Kidney (tissue), 14 donors: ENCODE measurements around the gene XRCC3. TPM values are rescaled to one million over a fixed set of nuclear protein-coding genes. Genes with fewer than 3 reads are reported as not detected.
A peak's percentile ranks its signal among the peaks of the same experiment; 100 is the strongest.

Experiments used
- DNase-seq, 5 donors: peaks; one replicate each; pipeline ENCODE4 v3.0.0-alpha.2; 2013 to 2020
- FAIRE-seq: peaks from 2 replicates; lab custom pipeline; 2012; peaks lifted over from hg19 to GRCh38; lab: Jason Lieb, UNC
- H3K27ac ChIP-seq, 2 donors: one replicate each; pipeline ENCODE4 v1.7.0; 2013; ENCODE audit warnings: low read depth in 2 of 2, low read length in 2 of 2, inconsistent platforms in 1 of 2
- H3K27me3 ChIP-seq: one replicate; pipeline ENCODE4 v1.7.1; 2013; ENCODE audit warnings: low read length, inconsistent platforms; ENCODE audit not compliant: control insufficient read depth, insufficient read depth
- H3K36me3 ChIP-seq, 3 donors: one replicate each; pipeline versions ENCODE4 v1.7.0 to v1.7.1; 2013; ENCODE audit warnings: low read length in 3 of 3, control low read depth in 1 of 3, inconsistent platforms in 1 of 3; ENCODE audit not compliant: insufficient read depth in 3 of 3, control insufficient read depth in 2 of 3
- H3K4me1 ChIP-seq, 3 donors: one replicate each; pipeline versions ENCODE4 v1.7.0 to v1.7.1; 2013; ENCODE audit warnings: low read length in 3 of 3, inconsistent platforms in 1 of 3, low read depth in 1 of 3; ENCODE audit not compliant: control insufficient read depth in 2 of 3, insufficient read depth in 2 of 3
- H3K4me3 ChIP-seq, 3 donors: one replicate each; pipeline versions ENCODE4 v1.7.0 to v1.8.1; 2013; ENCODE audit warnings: low read length in 3 of 3, control low read depth in 1 of 3, inconsistent platforms in 1 of 3
- H3K9ac ChIP-seq, 3 donors: one replicate each; pipeline versions ENCODE4 v1.7.0 to v1.7.1; 2013; ENCODE audit warnings: low read length in 3 of 3, control low read depth in 1 of 3, inconsistent platforms in 1 of 3
- H3K9me3 ChIP-seq, 3 donors: one replicate each; pipeline versions ENCODE4 v1.7.0 to v1.7.1; 2013; ENCODE audit warnings: low read length in 3 of 3, control low read depth in 1 of 3, inconsistent platforms in 1 of 3; ENCODE audit not compliant: control insufficient read depth in 2 of 3, insufficient read depth in 1 of 3
- intact Hi-C: fragments of 100-400 bp; cut with DNase I; formaldehyde crosslinking; loops from one replicate; pipeline ENCODE4 v1.11.1; 2022
- polyA plus RNA-seq: library from polyadenylated mRNA; stranded (reverse); fragments of 350-450 nt; fragmentation: Illumina TruSeq; extraction: RNeasy Lipid Tissue Mini Kit (QIAGEN cat#74804); gene quantifications from one replicate; pipeline ENCODE4 v1.2.3, GENCODE V29; 2014; ENCODE audit warnings: low read depth, low replicate concordance; ENCODE audit not compliant: insufficient read depth
- total RNA-seq: library from RNA; stranded (reverse); fragmentation: NEBNext Ultra II Directional; extraction: Animal tissue kit (Norgen Biotek cat#: 25700); gene quantifications from one replicate; pipeline ENCODE4 v1.2.1, GENCODE V29; 2021
- TF ChIP-seq, protein P1 (sequence below): IDR thresholded peaks from 3 replicates; pipeline ENCODE4 v1.5.1; 2012; ENCODE audit warnings: mild to moderate bottlenecking, moderate library complexity, borderline replicate concordance; ENCODE audit not compliant: insufficient read depth; ENCODE audit errors: extremely low read depth
- donor health status: control.
- donor health status: control.
- donor health status: control.
- donor health status: control.
- donor health status: control.
- donor health status: DM: yes; HTN: yes; CAD: no.
- donor health status: Normal renal cell carcinoma (clear cell type).

Gene XRCC3
- total and polyA plus RNA-seq, 2 donors from 2014 or later, result 2.8 to 6.3 TPM

DNA sequence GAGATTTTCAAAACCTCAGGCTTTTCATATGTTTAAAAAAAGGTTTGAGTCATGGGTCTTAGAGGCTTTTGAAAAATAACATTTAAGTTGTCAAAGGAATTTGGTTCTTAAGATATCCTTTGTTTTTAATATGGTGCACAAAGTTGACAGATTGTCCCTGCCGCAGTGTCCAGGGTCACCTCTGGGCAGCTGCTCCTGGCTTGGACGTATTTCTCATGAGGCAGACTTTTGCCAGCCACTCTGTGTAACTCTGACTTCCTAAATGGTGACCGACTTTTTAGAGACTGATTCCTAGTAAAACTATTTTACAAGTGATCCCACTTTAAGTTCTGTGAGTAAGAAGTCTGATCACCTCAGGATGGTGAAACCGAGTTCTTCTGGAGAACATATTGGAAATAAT is 27.5 kb downstream of the XRCC3 start:
- Histone ChIP-seq H3K4me3 (no peak overlapping the region), H3K4me1 (no peaks in the 10 kb centered on the region), H3K27ac (no peak overlapping the region), H3K27me3 (no peaks in the 10 kb centered on the region), H3K9ac (no peak overlapping the region), H3K36me3 (peaks cover 11 to 46% (median 29%) of the 10 kb centered on the region in 3 donors), H3K9me3 (no peaks in the 10 kb centered on the region)
- DNase-seq, result no peak
- TF ChIP-seq, protein P1, sequence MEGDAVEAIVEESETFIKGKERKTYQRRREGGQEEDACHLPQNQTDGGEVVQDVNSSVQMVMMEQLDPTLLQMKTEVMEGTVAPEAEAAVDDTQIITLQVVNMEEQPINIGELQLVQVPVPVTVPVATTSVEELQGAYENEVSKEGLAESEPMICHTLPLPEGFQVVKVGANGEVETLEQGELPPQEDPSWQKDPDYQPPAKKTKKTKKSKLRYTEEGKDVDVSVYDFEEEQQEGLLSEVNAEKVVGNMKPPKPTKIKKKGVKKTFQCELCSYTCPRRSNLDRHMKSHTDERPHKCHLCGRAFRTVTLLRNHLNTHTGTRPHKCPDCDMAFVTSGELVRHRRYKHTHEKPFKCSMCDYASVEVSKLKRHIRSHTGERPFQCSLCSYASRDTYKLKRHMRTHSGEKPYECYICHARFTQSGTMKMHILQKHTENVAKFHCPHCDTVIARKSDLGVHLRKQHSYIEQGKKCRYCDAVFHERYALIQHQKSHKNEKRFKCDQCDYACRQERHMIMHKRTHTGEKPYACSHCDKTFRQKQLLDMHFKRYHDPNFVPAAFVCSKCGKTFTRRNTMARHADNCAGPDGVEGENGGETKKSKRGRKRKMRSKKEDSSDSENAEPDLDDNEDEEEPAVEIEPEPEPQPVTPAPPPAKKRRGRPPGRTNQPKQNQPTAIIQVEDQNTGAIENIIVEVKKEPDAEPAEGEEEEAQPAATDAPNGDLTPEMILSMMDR, result no peak
- intact Hi-C loops, result no loop called here
- FAIRE-seq, result no peak

GRCh38 chr14:103686831-103687485 is 28.3 kb downstream of the XRCC3 start:
- H3K9ac ChIP-seq, result no peak overlapping the region
- TF ChIP-seq, protein P1, result no peak
- FAIRE-seq (no peak), DNase-seq (peak in 1 of 5 donors; percentile 65)
- no peak overlapping the region for H3K4me3 ChIP-seq
- no peaks in the 10 kb centered on the region for H3K4me1 ChIP-seq
- H3K27me3 ChIP-seq, result no peaks in the 10 kb centered on the region
- H3K27ac ChIP-seq, result no peak overlapping the region
- intact Hi-C loops, result no loop called here
- no peaks in the 10 kb centered on the region for H3K9me3 ChIP-seq
- peaks cover 11 to 40% (median 29%) of the 10 kb centered on the region in 3 donors for H3K36me3 ChIP-seq

DNA sequence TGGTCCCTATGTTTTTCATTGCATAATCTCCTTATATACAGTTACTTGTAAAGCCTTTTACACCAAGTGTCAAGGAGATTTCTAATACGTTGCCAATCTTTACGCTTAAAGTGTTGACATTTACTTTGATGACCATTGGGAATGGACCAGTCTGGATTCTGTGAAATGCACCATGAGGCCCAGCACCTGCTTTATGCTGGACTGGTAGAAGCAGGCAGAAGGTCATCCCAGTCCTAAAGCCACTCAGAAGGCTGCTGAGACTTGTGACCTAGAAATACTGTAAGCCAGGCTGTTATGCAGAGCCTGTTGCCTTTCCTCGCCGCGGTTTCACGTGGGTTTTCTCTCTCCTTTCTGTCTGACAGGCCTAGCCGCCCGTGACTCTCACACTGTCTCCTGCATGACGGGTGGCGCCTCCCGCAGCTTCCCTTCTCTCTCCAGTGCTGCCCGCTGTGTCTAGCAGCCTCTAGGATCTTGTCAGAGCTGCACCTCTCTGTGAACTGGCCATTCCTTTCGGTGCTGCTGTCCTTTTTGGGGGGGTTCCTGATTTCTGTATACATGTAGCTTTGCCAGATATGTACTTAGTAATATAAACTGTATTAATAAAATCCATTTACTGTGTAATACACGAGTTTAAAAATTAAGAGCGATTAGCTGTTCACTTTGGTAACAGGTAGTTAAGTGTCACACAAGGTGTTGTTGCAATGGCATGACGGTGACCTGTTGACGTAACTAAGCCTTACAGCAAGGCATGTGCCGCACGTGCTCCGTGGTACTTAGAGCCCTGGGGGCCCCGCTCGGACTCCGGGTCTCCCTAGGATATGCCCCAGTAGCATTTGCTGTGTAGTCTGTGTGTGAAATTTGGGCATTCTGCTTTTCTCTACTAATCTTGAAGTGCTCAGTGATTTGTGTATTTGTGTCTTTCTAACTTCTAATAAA is 29.7 kb downstream of the XRCC3 start:
- H3K36me3 ChIP-seq, result peaks cover 14 to 50% (median 35%) of the 10 kb centered on the region in 3 donors
- no peaks in the 10 kb centered on the region for H3K4me1 ChIP-seq
- H3K27me3 ChIP-seq, result no peaks in the 10 kb centered on the region
- no peak overlapping the region for H3K9ac ChIP-seq
- DNase-seq (no peak), FAIRE-seq (no peak)
- TF ChIP-seq, protein P1, result no peak
- H3K27ac ChIP-seq, result no peak overlapping the region
- H3K4me3 ChIP-seq, result no peak overlapping the region
- no peaks in the 10 kb centered on the region for H3K9me3 ChIP-seq
- intact Hi-C loops, result no loop called here
